Liver (tissue), 9 donors: Measurements from ENCODE around the gene PLD3. TPM values are rescaled to one million over a fixed set of nuclear protein-coding genes. Genes with fewer than 3 reads are reported as not detected.

Source experiments
- DNase-seq: peaks from one replicate; pipeline ENCODE4 v3.0.0-alpha.2; 2017; ENCODE audit warnings: low spot score
- H3K27ac ChIP-seq, 2 donors: one replicate each; pipeline ENCODE4 v1.7.0; 2013; ENCODE audit warnings: inconsistent platforms in 2 of 2, low read length in 2 of 2, control low read depth in 1 of 2, low read depth in 1 of 2, mild to moderate bottlenecking in 1 of 2
- H3K27me3 ChIP-seq, 4 donors: one replicate each; pipeline versions ENCODE4 v1.6.1 to v1.7.0; 2013; ENCODE audit warnings: low read length in 3 of 4, inconsistent platforms in 1 of 4, mild to moderate bottlenecking in 1 of 4, moderate library complexity in 1 of 4; ENCODE audit not compliant: control insufficient read depth in 4 of 4, insufficient read depth in 4 of 4
- H3K36me3 ChIP-seq, 4 donors: one replicate each; pipeline versions ENCODE4 v1.6.1 to v1.7.0; 2013; ENCODE audit warnings: low read length in 3 of 4, mild to moderate bottlenecking in 3 of 4, low read depth in 1 of 4, moderate library complexity in 1 of 4; ENCODE audit not compliant: control insufficient read depth in 4 of 4, insufficient read depth in 3 of 4
- H3K4me1 ChIP-seq, 4 donors: one replicate each; pipeline versions ENCODE4 v1.6.1 to v1.7.0; 2013; ENCODE audit warnings: low read length in 3 of 4, mild to moderate bottlenecking in 3 of 4, moderate library complexity in 1 of 4; ENCODE audit not compliant: control insufficient read depth in 4 of 4, insufficient read depth in 4 of 4
- H3K4me3 ChIP-seq, 3 donors: one replicate each; pipeline versions ENCODE4 v1.6.1 to v1.7.0; 2013; ENCODE audit warnings: low read length in 3 of 3, control low read depth in 1 of 3, low read depth in 1 of 3, mild to moderate bottlenecking in 1 of 3
- H3K9ac ChIP-seq, 2 donors: one replicate each; pipeline ENCODE4 v1.7.0; 2013; ENCODE audit warnings: low read length in 2 of 2, mild to moderate bottlenecking in 2 of 2, moderate library complexity in 2 of 2, control low read depth in 1 of 2, low read depth in 1 of 2
- H3K9me3 ChIP-seq, 4 donors: one replicate each; pipeline versions ENCODE4 v1.6.1 to v1.7.0; 2013; ENCODE audit warnings: low read length in 3 of 4; ENCODE audit not compliant: control insufficient read depth in 4 of 4
- ATF3 ChIP-seq: IDR thresholded peaks from 2 replicates; pipeline ENCODE4 v1.6.1; 2016; ENCODE audit warnings: antibody characterized with exemption
- CTCF ChIP-seq: fragments of 150-350 bp; IDR thresholded peaks from 2 replicates; pipeline ENCODE4 v1.5.1; 2017; ENCODE audit warnings: improper control_type of control experiment, low read depth, low read length; ENCODE audit not compliant: missing input control
- EGR1 ChIP-seq, 2 donors: IDR thresholded peaks; 2 replicates each; pipeline ENCODE4 v1.6.1; 2016 to 2018; ENCODE audit warnings: antibody characterized with exemption in 2 of 2, low read depth in 2 of 2
- FOXA1 ChIP-seq: IDR thresholded peaks from 2 replicates; pipeline ENCODE4 v1.6.1; 2016; ENCODE audit warnings: antibody characterized with exemption
- FOXA2 ChIP-seq: IDR thresholded peaks from 2 replicates; pipeline ENCODE4 v1.6.1; 2016; ENCODE audit warnings: antibody characterized with exemption
- GABPA ChIP-seq, 2 donors: IDR thresholded peaks in 1 of 2; conservative IDR thresholded peaks in 1 of 2; 2 replicates each; pipeline ENCODE4 v1.6.1; 2016; ENCODE audit warnings: antibody characterized with exemption in 2 of 2, mild to moderate bottlenecking in 1 of 2, moderate library complexity in 1 of 2
- HNF4A ChIP-seq, 2 donors: conservative IDR thresholded peaks; 2 replicates each; pipeline ENCODE4 v1.6.1; 2016; ENCODE audit warnings: antibody characterized with exemption in 2 of 2, mild to moderate bottlenecking in 2 of 2
- HNF4G ChIP-seq: IDR thresholded peaks from 2 replicates; pipeline ENCODE4 v1.6.1; 2016; ENCODE audit warnings: antibody characterized with exemption
- JUND ChIP-seq, 2 donors: IDR thresholded peaks; 2 replicates each; pipeline ENCODE4 v1.6.1; 2016; ENCODE audit warnings: antibody characterized with exemption in 2 of 2
- MAX ChIP-seq: IDR thresholded peaks from 2 replicates; pipeline ENCODE4 v1.6.1; 2016; ENCODE audit warnings: antibody characterized with exemption
- NR2F2 ChIP-seq: IDR thresholded peaks from 2 replicates; pipeline ENCODE4 v1.6.1; 2016; ENCODE audit warnings: antibody characterized with exemption
- RAD21 ChIP-seq, 2 donors: IDR thresholded peaks; 2 replicates each; pipeline ENCODE4 v1.6.1; 2016; ENCODE audit warnings: antibody characterized with exemption in 2 of 2, mild to moderate bottlenecking in 2 of 2
- REST ChIP-seq: IDR thresholded peaks from 2 replicates; pipeline ENCODE4 v1.6.1; 2016; ENCODE audit warnings: antibody characterized with exemption, mild to moderate bottlenecking
- RXRA ChIP-seq, 2 donors: IDR thresholded peaks; 2 replicates each; pipeline ENCODE4 v1.6.1; 2017 to 2018; ENCODE audit warnings: antibody characterized with exemption in 2 of 2, mild to moderate bottlenecking in 1 of 2
- SP1 ChIP-seq: IDR thresholded peaks from 2 replicates; pipeline ENCODE4 v1.6.1; 2018; ENCODE audit warnings: antibody characterized with exemption, mild to moderate bottlenecking
- TAF1 ChIP-seq: conservative IDR thresholded peaks from 2 replicates; pipeline ENCODE4 v1.6.1; 2016; ENCODE audit warnings: antibody characterized with exemption, mild to moderate bottlenecking
- YY1 ChIP-seq: IDR thresholded peaks from 2 replicates; pipeline ENCODE4 v1.6.1; 2016; ENCODE audit warnings: antibody characterized with exemption, mild to moderate bottlenecking
- ZBTB33 ChIP-seq: IDR thresholded peaks from 2 replicates; pipeline ENCODE4 v1.6.1; 2016; ENCODE audit warnings: antibody characterized with exemption
- WGBS: extraction: QIAGEN DNeasy Blood & Tissue Kit; methylation state at CpG from one replicate; pipeline ENCODE4 v1.1.7; 2013; 5-methylcytosine and 5-hydroxymethylcytosine counted together
- polyA plus RNA-seq, 2 donors: library from polyadenylated mRNA; stranded (reverse) in 1 of 2; unstranded in 1 of 2; fragments of 200-250 nt in 1 of 2; fragments of >200 nt in 1 of 2; fragmentation: Nextera tagmentation in 1 of 2; extraction: Ambion mirVana in 1 of 2; gene quantifications; one replicate each; pipeline versions ENCODE4 v1.2.1 to v1.2.3, GENCODE V29; 2013 to 2015
- total RNA-seq, 2 donors: library from RNA; depleted of rRNA; stranded (reverse); fragments of >200 nt; gene quantifications; one replicate each; pipeline ENCODE4 v1.2.3, GENCODE V29; 2014
- donor health status: healthy.
- donor health status: healthy.
- donor health status: healthy.
- donor health status: healthy.
- donor health status: healthy.

Gene PLD3
- total and polyA plus RNA-seq, 4 donors: 56.0 to 125 (median 105) TPM

- no peak overlapping the region for H3K27ac ChIP-seq
- WGBS: 85% methylated on average over 5 of the region's 5 CpGs
Observed at GRCh38 chr19:40363069-40363468, 14.6 kb downstream of the PLD3 start.

More at GRCh38 chr19:40363069-40363468, 14.6 kb downstream of the PLD3 start:
- Histone ChIP-seq H3K4me1 (peaks cover 0 to 8% (median 3%) of the 10 kb centered on the region in 4 donors), H3K9ac (no peak overlapping the region), H3K4me3 (no peak overlapping the region), H3K9me3 (no peaks in the 10 kb centered on the region), H3K27me3 (no peaks in the 10 kb centered on the region), H3K36me3 (peaks cover 0 to 8% (median 3%) of the 10 kb centered on the region in 4 donors)
- no peak for DNase-seq
- no peak for TF ChIP-seq YY1
- TF ChIP-seq HNF4A (conservative IDR thresholded peaks at IDR 0.05): no peak
- no peak for TF ChIP-seq FOXA1
- TF ChIP-seq GABPA (IDR thresholded peaks at IDR 0.05 in 1 of 2, conservative IDR thresholded peaks at IDR 0.05 in 1 of 2): no peak
- TF ChIP-seq ZBTB33: no peak
- no peak for TF ChIP-seq NR2F2
- TF ChIP-seq RXRA (IDR thresholded peaks at IDR 0.05): no peak
- TF ChIP-seq TAF1: no peak
- no peak for TF ChIP-seq FOXA2
- no peak for TF ChIP-seq HNF4G
- TF ChIP-seq CTCF: no peak
- TF ChIP-seq ATF3: no peak
- TF ChIP-seq EGR1 (IDR thresholded peaks at IDR 0.05; ENCODE audit: low read depth in 2 of 2): no peak
- no peak for TF ChIP-seq REST
- no peak for TF ChIP-seq MAX
- TF ChIP-seq RAD21 (IDR thresholded peaks at IDR 0.05): no peak
- no peak for TF ChIP-seq JUND (IDR thresholded peaks at IDR 0.05)
- no peak for TF ChIP-seq SP1
